AG09319 (cell line): Measurements from ENCODE around the gene HOXB7.
A peak's percentile ranks its signal among the peaks of the same experiment; 100 is the strongest.

Experiments used
- DNase-seq: peaks from one replicate; pipeline ENCODE4 v3.0.0-alpha.2; 2010; ENCODE audit warnings: low read depth; ENCODE audit errors: extremely low read depth
- CTCF ChIP-seq: IDR thresholded peaks from 2 replicates; pipeline ENCODE4 v1.5.1; 2011; ENCODE audit warnings: low read depth, mild to moderate bottlenecking, inconsistent platforms, low read length, moderate library complexity

HOXB7 gene

GRCh38 chr17:48619826-48620449 is 9.1 kb upstream of the HOXB7 start:
- no peak for TF ChIP-seq CTCF
- DNase-seq = no peak

- peak; percentile 22 for DNase-seq
Observed at GRCh38 chr17:48618256-48618896, 7.6 kb upstream of the HOXB7 start.

GRCh38 chr17:48617471-48618255 is 6.8 kb upstream of the HOXB7 start:
- DNase-seq = no peak
- no peak for TF ChIP-seq CTCF

More at GRCh38 chr17:48618256-48618896, 7.6 kb upstream of the HOXB7 start:
- peak; percentile 96 for TF ChIP-seq CTCF

- no peak for DNase-seq
- TF ChIP-seq CTCF = no peak
Observed at GRCh38 chr17:48616717-48617470, 6.1 kb upstream of the HOXB7 start.

- no peak for TF ChIP-seq CTCF
- DNase-seq = no peak
Observed at GRCh38 chr17:48615963-48616716, 5.3 kb upstream of the HOXB7 start.

- no peak for DNase-seq
Observed at GRCh38 chr17:48615047-48615962, 4.5 kb upstream of the HOXB7 start, which contains the start of gene HOXB8. HOXB8 (minus strand) TSS chr17:48615292; CDS start chr17:48614704, 588 bp downstream.

More at GRCh38 chr17:48615047-48615962, 4.5 kb upstream of the HOXB7 start, which contains the start of gene HOXB8:
- no peak for TF ChIP-seq CTCF
